ENCODE measurements around the gene INTS15.

INTS15 gene

DNA sequence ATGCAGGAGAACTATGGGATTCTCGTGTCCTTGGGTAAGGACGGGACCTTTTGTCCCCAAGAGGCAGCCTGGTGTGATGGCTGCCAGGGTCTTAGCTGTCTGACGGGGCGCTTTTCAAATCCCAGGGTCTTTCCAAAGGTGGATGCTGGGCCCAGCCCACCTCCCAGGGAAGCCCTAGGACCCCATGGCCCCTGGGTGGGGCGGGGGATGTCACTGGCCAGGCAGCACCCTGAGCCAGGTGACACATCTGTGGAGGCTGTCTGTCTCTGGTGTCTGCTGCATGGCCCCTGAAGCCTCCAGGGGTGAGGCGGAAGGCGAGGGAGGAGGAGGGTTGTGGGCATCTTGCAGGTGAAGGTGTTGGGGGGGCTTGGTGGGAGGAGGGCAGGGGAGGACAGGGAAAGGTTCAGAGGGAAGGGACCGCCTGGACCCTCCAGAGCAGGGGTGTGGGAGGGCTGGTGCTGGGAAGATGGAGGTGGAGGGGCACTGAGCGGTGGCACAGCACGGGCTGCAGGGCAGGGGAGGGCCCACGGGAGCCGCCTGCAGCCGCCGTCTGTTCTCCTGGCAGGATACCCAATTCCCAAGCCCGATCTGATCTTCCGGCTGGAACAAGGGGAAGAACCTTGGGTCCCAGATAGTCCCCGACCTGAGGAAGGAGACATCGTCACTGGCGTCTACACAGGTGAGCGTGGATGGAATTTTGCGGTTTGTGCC, 54.2 kb downstream of the INTS15 start:
- DNase-seq (ENCODE audit: low spot score) = no peak

DNA sequence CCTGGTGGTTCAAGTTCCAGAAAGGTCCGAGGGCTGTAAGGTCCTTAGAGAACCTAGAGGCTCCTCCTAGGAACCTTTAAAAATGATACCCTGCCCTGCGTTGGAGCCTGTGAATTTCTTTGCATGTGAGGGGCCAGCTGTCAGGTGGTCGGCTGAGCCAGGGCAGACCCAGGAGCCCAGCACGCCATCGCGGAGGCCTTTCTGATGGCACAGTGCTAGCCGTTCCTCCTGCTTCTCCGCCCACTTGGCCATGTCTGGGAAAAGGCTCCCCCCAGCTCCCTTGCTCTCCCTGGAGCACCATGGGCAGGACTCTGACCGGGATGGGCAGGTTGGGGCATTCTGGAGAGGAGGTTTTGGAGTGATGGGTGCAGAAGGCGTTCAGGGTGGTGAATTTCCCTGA, 54.9 kb downstream of the INTS15 start:
- DNase-seq (ENCODE audit: low spot score) = no peak

DNA sequence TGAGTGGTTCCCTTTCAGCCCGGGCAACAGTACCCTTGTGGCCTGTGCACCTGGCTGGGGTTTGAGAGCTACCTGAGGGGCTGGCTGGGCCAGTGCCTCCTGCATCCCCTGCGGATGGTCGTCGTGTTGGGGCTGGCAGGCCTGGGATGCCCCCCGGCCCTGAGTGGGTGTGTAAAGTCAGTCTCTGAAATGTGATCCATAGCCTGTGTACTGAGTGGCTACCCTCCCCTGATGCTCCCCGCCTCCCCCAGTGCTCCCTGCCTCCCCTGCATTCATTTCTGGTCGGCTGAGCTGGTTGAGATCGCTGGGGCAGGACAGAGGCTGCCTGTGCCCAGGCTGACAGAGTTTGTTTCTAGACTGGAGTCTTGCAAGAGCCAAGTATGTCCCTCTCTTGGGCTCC, 56.6 kb downstream of the INTS15 start:
- no peak for DNase-seq (ENCODE audit: low spot score)

DNA sequence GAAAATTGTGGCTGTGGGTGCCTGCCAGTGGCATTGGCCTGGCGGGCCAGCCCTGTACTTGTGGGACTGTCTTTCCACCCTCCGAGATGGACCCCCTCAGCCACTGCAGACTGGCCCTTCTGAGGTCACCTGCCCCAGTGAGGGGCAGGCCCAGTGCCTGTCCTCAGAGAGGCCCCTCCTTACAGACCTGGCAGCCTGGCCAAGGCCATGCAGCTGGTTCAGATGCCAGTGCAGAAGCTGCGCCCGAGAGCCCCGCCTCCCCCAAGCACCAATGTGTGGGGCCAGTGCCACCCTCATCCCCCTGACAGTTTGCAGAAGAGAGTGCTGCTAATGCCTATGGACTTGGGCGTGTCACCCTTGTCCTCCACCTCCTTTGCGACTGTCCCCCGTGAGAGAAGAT, 57.3 kb downstream of the INTS15 start:
- DNase-seq (ENCODE audit: low spot score) = no peak

DNA sequence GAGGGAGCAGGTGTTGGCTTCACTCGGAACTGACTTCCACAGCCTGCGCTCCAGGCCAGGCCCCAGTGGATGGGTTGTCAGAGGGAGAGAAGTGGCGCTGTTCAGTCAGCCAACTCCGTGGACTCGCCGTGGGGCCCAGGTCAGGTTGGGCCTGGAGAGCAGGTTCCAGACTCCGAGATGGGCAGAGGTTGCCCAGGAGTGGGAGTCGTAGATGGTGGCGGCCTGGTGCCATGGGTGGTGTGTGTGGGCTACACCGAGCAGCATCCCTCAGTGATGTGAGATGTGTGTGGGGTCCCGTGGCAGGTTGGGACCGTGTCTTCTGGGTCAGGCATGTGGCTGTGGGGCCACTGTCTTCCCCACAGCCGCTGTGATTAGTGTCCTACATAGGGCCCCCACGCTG, 57.7 kb downstream of the INTS15 start:
- DNase-seq (ENCODE audit: low spot score) = no peak

DNA sequence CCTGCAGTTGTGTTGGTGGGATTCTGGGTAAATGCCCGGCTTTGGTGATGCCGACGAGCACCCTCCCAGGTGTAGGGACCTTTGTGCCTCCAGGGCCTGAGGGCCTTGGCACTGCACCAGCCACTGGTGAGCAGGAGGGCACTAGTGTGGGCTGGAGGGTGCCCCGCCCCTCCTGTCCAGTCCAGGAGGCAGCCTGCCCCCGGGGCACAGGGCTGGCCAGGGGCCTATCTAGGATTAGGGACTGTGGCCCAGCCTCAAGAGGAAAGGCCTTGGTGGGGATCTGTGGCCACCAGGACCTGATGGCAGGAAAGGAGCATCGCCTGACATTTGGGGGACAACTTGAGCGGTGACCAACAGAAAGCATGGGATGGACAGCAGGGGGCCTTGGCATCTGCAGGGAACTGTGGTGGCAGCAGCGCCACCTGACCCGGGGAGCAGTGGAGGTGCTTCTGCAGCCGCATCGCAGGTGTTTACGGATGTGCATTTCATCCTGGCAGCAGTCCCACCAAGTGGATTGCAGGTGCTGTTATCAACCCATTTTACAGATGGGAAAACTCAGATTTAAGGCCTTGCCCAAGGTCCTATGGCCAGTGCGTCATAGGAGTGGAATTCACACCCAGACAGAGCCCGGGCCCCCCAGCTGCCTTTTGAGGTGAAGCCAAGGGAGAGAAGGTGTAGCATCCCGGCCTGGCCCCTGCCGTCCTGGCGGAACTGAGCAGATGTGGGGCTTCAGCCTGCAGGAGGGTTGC, 58.4 kb downstream of the INTS15 start:
- no peak for DNase-seq (ENCODE audit: low spot score)

DNA sequence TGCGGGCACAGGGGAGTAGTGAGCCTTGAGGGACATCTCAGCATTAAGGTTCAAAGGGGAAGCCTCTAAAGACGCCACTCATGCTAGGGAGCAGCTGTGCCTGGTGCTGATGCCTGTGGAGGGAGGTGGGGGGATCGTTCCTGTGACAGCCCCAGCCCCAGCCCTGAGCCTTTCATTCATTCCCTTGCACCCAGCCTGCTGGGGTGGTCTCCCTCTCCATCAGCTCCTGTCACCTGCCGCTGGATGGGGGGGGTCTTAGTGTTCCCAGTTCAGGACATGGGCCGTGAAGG, 58.9 kb downstream of the INTS15 start:
- no peak for DNase-seq (ENCODE audit: low spot score)

DNA sequence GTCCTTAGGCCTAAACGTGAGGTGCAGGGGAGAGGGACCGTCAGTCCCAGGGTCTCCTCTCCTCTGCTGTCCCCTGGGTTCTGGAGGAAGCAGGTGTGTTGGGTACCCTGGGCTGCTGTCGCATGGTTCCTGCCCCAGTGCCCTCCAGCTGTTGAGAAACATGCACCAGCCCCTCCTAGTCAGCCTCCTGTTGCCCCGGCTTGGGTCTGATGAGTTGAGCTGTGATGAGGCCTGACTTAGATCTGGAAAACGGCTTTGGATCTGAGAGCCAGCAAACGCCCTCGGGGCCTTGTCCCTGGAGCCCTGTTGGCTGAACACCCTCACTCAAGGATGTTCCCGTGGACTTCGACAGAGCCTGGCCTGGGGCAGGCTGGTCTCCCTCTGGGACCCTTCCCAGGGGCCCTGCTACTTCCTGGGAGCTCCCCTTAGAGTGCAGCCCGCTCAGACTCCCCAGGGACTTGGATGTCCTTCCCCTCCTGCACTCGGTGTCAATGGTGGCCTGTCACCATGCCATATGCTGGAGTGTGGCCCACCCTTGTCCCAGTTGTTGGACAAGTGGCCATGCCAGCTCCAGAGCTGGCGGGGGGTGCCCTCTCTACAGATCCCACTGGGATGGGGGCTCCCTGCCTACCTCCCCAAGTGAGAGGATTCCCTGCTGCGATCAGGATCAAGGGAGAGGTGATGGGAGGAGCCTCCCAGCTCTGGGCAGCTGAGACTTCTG, 59.6 kb downstream of the INTS15 start:
- no peak for DNase-seq (ENCODE audit: low spot score)

DNA sequence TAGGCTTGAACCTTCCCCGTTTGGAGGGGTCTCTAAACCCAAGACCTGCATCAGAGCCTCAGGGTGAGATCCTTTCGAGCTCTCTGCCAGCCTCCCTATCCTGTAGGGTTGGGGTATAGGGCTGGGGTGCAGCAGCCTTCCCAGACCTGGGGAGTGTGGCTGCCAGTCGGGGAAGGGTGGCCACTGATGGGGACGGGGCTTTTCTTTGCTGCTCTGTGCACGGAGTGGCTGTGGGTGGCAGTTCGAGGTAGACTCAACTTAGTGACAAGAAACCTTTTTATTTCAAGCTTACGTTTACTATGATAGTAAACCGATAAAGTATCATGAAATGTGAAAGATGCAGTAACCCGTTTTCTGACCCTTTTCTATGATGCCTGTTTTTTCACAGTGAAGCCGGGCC, 60.3 kb downstream of the INTS15 start:
- DNase-seq (ENCODE audit: low spot score) = no peak

DNA sequence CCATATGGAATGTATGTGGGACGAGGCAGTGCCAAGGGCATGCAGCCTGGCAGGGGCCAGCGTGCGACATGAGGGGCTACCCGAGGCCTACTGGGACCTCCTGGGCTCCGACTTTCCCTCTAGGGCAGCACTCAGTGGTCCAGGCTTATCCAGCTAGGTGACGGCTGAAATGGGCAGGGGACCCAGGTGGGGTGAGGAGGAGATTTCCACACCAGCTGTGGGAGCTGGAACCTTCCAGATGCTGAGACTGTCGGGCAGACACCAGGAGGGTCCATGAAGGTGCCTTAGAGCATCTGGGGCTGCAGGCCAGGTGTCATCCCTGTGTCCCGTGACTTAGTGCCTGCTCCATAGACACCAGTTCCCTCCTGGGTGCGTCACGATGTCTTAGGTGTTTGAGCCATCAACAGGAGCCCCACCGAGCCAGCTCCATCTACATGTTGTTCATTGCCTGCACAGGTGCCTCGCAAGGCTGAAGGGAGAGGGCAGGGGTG, 60.7 kb downstream of the INTS15 start:
- DNase-seq (ENCODE audit: low spot score) = no peak

DNA sequence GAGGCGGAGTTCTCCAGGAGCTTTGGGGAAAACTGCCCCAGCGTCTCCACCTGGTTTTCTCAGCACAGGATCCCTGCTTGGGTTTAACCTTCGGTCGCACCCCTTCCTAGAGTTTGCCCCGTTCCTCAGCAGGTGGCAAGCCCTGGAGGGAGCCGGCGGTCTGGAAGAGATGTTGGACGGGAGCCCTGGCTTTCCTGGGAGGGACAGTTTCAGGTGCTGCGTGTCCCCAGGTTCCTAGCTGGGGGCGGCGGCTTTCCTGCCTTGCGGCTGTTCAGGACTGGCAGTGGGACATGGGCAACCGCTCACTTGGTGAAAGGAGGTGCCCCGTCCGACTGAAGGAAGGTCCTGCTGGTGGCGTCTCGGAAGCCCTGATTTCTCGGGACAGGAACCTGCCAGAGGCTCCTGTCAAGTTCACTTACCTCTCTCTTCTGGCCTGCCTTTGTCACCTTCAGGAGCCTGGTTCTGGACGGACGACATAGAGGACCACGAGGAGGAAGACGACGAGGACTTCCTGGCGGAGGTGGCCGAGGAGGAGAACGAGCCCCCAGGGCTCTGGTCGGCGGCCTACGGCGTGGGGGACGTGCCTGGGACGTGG, 62.1 kb downstream of the INTS15 start:
- no peak for DNase-seq (ENCODE audit: low spot score)

DNA sequence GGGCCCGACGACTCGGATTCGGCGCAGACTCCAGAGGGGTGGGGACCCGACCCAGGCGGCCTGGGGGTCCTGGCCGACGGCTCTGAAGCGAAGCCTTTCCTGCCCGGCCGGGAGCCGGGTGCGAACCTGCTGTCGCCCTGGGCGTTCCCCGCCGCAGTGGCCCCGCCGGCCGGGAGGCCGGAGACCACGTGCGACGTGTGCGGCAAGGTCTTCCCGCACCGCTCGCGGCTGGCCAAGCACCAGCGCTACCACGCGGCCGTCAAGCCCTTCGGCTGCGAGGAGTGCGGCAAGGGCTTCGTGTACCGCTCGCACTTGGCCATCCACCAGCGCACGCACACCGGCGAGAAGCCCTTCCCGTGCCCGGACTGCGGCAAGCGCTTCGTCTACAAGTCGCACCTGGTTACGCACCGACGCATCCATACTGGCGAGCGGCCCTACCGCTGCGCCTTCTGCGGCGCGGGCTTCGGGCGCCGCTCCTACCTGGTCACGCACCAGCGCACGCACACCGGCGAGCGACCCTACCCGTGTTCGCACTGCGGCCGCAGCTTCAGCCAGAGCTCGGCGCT, 62.7 kb downstream of the INTS15 start:
- no peak for DNase-seq (ENCODE audit: low spot score)

DNA sequence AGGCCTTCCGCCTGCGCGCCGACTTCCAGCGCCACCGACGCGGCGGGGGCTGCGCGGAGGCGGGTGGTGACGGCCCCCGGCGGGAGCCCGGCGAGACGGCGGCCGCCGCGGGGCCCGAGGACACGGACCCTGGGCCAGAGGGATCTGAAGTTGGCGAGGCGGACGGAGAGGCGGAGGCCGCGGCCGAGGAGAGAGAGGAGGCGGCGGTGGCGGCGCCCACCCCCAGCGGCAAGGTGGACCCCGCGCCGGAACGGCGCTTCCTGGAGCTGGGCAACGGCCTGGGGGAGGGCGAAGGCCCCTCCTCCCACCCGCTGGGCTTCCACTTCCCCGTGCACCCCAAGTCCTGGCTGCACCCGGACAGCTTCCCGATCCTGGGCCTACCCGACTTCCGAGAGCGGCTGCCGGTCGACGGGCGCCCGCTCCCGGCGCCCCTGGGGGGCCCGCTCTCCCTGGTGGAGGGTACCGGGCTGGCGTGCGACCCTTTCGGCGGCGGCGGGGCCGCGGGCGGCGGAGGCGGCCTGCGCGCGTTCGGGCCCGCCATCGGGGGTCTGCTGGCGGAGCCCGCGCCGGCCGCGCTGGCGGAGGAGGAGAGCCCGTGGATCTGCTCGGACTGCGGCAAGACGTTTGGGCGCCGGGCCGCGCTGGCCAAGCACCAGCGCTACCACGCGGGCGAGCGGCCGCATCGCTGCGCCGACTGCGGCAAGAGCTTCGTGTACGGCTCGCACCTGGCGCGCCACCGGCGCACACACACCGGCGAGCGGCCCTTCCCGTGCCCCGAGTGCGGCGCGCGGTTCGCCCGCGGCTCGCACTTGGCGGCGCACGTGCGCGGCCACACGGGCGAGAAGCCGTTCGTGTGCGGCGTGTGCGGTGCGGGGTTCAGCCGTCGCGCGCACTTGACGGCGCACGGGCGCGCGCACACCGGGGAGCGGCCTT, 63.5 kb downstream of the INTS15 start:
- no peak for DNase-seq (ENCODE audit: low spot score)

DNA sequence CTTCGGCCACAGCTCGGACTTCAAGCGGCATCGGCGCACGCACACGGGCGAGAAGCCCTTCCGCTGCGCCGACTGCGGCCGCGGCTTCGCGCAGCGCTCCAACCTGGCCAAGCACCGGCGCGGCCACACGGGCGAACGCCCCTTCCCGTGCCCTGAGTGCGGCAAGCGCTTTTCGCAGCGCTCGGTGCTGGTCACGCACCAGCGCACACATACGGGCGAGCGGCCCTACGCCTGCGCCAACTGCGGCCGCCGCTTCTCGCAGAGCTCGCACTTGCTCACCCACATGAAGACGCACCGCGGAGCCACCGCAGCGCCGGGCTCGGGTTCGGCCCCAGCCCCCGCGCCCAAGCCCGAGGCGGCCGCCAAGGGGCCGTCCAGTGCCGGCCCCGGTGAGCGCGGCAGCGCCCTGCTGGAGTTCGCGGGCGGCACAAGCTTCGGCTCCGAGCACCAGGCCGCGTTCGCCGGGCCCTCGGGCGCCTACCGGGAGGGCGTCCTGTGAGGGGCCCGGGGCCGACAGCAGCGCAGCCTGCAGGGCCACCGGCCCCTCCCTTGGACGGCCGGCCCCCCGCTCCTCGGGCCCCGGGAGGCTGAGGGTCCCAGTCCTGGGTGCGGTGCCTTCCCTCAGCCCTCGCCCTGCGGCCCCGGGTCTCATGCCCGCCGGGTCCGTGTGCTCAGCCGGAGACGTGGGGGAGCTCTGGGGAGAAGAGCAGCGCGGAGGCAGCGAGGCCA, 64.5 kb downstream of the INTS15 start:
- DNase-seq (ENCODE audit: low spot score) = no peak

DNA sequence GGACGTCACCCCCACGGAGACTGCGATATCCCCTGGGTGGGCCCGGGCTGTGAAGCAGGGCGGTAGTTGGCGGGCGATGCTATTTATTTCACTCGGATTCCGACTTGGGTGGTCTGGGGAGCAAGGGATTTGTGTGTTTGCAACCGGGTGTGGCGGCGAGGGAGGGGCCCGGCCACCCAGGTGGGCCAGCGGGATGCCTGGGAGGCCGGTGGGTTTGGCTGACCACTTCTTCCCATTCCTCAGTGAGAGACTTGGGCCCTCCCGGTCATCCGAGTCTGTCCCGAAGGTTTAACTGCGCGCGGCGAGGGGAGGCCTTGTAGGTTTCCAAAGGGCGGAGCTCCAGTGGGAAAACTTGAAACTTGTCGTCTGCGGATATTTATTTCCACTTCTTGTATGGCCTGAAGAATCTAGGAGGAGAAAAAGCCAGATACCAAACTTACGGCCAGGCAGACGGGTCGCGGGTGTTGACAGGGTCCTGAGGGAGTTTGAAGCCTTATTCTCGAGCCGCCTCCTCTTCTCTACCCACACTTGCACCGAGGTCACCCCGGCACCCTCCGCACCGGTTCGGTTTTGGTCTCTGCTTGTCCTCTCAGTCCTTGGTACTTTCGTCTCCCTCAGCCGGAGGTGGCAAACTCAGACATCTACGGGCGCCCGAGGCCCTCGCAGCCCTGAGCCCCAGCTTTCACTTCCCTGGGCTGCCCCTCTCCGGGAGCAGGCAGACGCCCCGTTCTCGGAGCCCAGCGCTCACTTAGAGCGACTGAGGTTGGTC, 65.2 kb downstream of the INTS15 start:
- DNase-seq (ENCODE audit: low spot score) = no peak

DNA sequence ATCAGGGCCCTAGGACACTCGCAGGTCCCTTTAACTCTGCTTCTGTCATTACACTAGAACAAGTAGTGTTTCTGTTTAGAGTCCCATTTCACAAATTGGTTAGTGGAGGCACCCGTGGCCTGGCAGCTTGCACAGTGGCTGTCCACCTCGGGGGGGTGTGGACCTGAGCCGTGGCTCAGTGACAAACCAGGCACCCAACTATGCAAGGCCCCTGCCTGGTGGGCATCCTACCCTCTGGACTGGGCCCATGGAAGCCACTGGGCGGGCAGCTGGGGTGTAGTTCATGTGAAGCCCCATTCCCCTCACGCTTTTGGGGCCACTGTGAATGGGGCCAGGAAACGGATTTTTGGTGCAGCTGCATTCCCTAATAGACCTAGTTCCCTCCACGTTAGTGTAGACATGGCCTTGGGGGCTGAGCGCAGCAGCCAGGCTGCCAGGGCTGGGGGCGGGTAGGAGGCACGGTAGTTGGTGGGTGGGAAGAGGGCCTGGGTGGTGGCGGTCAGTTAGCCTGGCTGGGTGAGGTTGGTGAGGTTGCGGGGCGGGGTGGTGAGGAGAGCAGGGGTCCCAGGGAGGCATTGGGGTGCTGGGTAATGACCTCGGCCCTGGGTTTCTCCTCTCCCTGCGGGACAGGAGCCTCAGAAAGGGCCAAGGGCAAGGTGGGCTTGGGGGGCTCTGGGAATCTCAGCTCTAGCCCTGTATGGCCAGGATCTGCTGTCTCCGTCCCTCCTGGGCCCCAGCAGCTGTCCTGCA, 66.0 kb downstream of the INTS15 start:
- DNase-seq (ENCODE audit: low spot score) = no peak

DNA sequence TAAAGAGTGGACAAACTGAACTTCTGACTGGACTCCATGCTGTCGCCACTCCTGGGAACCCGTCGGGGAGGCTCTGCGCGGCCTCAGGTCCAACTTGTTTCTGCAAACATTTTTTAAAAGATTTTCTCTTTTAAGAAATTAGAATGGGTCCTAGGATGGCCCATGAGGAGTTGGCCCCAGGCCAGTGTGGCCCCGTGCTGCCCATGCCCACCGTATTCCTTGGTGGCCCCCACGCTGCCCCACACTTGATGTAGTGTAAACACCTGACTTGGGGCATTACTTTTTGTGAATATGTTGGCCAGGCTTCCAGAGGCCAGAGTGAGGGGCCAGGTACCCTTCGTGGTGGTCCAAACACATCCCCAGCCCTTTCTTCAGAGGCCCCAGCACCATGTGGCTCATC, 66.6 kb downstream of the INTS15 start:
- DNase-seq (ENCODE audit: low spot score) = no peak
